GM23248 (cell line): ENCODE results near the gene GPC3. TPM values are rescaled to one million over a fixed set of nuclear protein-coding genes. Genes with fewer than 3 reads are reported as not detected.

Source experiments
- DNase-seq: peaks from one replicate; pipeline ENCODE4 v3.0.0-alpha.2; 2015
- H2AFZ ChIP-seq: fragments of 200-600 bp; sonication (generic); 2 replicates; pipeline ENCODE4 v1.6.1; 2016; ENCODE audit warnings: antibody characterized with exemption
- H3F3A ChIP-seq: fragments of 200-600 bp; sonication (generic); 2 replicates; pipeline ENCODE4 v1.6.1; 2016; ENCODE audit warnings: mild to moderate bottlenecking, antibody characterized with exemption, mixed run types; ENCODE audit not compliant: insufficient read depth
- H3K27ac ChIP-seq: fragments of 200-600 bp; sonication (generic); 2 replicates; pipeline ENCODE4 v1.5.1; 2016; ENCODE audit warnings: mild to moderate bottlenecking
- H3K27me3 ChIP-seq: fragments of 200-600 bp; sonication (generic); replicated peaks from 2 replicates; pipeline ENCODE4 v1.6.1; 2016; ENCODE audit warnings: mild to moderate bottlenecking; ENCODE audit not compliant: insufficient read depth
- H3K36me3 ChIP-seq: fragments of 200-600 bp; sonication (generic); 2 replicates; pipeline ENCODE4 v1.6.1; 2016; ENCODE audit warnings: low read depth, mild to moderate bottlenecking
- H3K4me1 ChIP-seq: fragments of 200-600 bp; sonication (generic); 2 replicates; pipeline ENCODE4 v1.6.1; 2016; ENCODE audit warnings: mild to moderate bottlenecking; ENCODE audit not compliant: insufficient read depth
- H3K4me2 ChIP-seq: fragments of 200-600 bp; sonication (generic); one replicate; pipeline ENCODE4 v1.6.1; 2016; ENCODE audit warnings: mild to moderate bottlenecking; ENCODE audit not compliant: unreplicated experiment
- H3K4me3 ChIP-seq: fragments of 200-600 bp; sonication (generic); 2 replicates; pipeline ENCODE4 v1.5.1; 2016; ENCODE audit warnings: mild to moderate bottlenecking
- H3K79me2 ChIP-seq: fragments of 200-600 bp; sonication (generic); 2 replicates; pipeline ENCODE4 v1.6.1; 2016; ENCODE audit warnings: mild to moderate bottlenecking; ENCODE audit not compliant: insufficient read depth
- H3K9ac ChIP-seq: fragments of 200-600 bp; sonication (generic); 2 replicates; pipeline ENCODE4 v1.6.1; 2016; ENCODE audit warnings: mild to moderate bottlenecking
- H3K9me2 ChIP-seq: fragments of 200-600 bp; sonication (generic); 2 replicates; pipeline ENCODE4 v1.6.1; 2016; ENCODE audit warnings: mixed run types, mild to moderate bottlenecking, moderate library complexity; ENCODE audit not compliant: insufficient read depth
- H3K9me3 ChIP-seq: fragments of 200-600 bp; sonication (generic); one replicate; pipeline ENCODE4 v1.6.1; 2017; ENCODE audit warnings: low read depth
- H4K20me1 ChIP-seq: fragments of 200-600 bp; sonication (generic); 2 replicates; pipeline ENCODE4 v1.6.0; 2016; ENCODE audit not compliant: insufficient read depth
- EZH2 ChIP-seq: fragments of 200-600 bp; sonication (generic); IDR thresholded peaks from 2 replicates; pipeline ENCODE4 v1.6.1; 2018; ENCODE audit warnings: antibody characterized with exemption, mild to moderate bottlenecking; ENCODE audit not compliant: insufficient read depth, poor library complexity, severe bottlenecking
- EZH2phosphoT487 ChIP-seq: fragments of 200-600 bp; sonication (generic); IDR thresholded peaks from 2 replicates; pipeline ENCODE4 v1.6.1; 2018; ENCODE audit warnings: antibody characterized with exemption, moderate library complexity, mild to moderate bottlenecking, low read depth; ENCODE audit not compliant: insufficient read depth
- WGBS, 2 experiments: methylation state at CpG; one replicate each; pipeline ENCODE4 v1.1.6; 2015 to 2017; ENCODE audit warnings: low lambda C conversion rate in 2 of 2, low coverage in 1 of 2; ENCODE audit errors: missing lambda C conversion rate in 2 of 2; 5-methylcytosine and 5-hydroxymethylcytosine counted together
- in situ Hi-C: fragments of 300-500 bp; cut with MboI; formaldehyde crosslinking; loops from 2 replicates; pipeline ENCODE4 v1.15.0; 2020
- polyA plus RNA-seq: library from polyadenylated mRNA; unstranded; fragments of >200 nt; fragmentation: Nextera tagmentation; extraction: Ambion mirVana; gene quantifications from 2 replicates; pipeline ENCODE4 v1.2.1, GENCODE V29; 2016
- total RNA-seq: library from RNA; depleted of rRNA; stranded (reverse); fragments of >200 nt; shearing (Covaris generic); gene quantifications from 2 replicates; pipeline ENCODE4 v1.2.3, GENCODE V29; 2014

The GPC3 gene
- total and polyA plus RNA-seq, 2 experiments from 2014 or later = not detected

- 33% methylated on average over 1 of the region's 1 CpG for WGBS, 2 experiments
Observed at GRCh38 chrX:133611676-133612075, 373.7 kb downstream of the GPC3 start.

GRCh38 chrX:133610056-133610455, 375.3 kb downstream of the GPC3 start:
- H3K4me3 ChIP-seq = no peak overlapping the region
- peaks cover 15% of the 10 kb centered on the region; the same call in 1 of the 2 replicates for H3F3A ChIP-seq
- peak; percentile 20 for DNase-seq
- H3K27me3 ChIP-seq = no peaks in the 10 kb centered on the region
- peaks cover 32% of the 10 kb centered on the region for H3K4me1 ChIP-seq
- no peaks in the 10 kb centered on the region for H4K20me1 ChIP-seq
- TF ChIP-seq EZH2phosphoT487 = no peak
- TF ChIP-seq EZH2 = no peak
- no peaks in the 10 kb centered on the region for H3K9me3 ChIP-seq
- H3K36me3 ChIP-seq = no peaks in the 10 kb centered on the region
- no peak overlapping the region for H3K9ac ChIP-seq
- peak overlapping the region; percentile 21; the same call in 1 of the 2 replicates for H3K27ac ChIP-seq
- 33 to 44% methylated on average over 1 of the region's 1 CpG for whole genome bisulfite sequencing, 2 experiments
- in situ Hi-C loops = no loop called here
- H2AFZ ChIP-seq = no peak overlapping the region
- no peak overlapping the region for H3K4me2 ChIP-seq
- no peaks in the 10 kb centered on the region for H3K9me2 ChIP-seq
- no peaks in the 10 kb centered on the region for H3K79me2 ChIP-seq

More at GRCh38 chrX:133611676-133612075, 373.7 kb downstream of the GPC3 start:
- in situ Hi-C loops = no loop called here
- Histone ChIP-seq H3K4me1 (peaks cover 32% of the 10 kb centered on the region), H2AFZ (no peak overlapping the region), H3K9ac (no peak overlapping the region), H3K27ac (no peak overlapping the region), H3K79me2 (no peaks in the 10 kb centered on the region), H3K27me3 (no peaks in the 10 kb centered on the region), H3K36me3 (no peaks in the 10 kb centered on the region), H3K9me3 (no peaks in the 10 kb centered on the region), H4K20me1 (no peaks in the 10 kb centered on the region), H3K4me2 (no peak overlapping the region), H3K9me2 (no peaks in the 10 kb centered on the region), H3K4me3 (no peak overlapping the region), H3F3A (peaks cover 15% of the 10 kb centered on the region; the same call in 1 of the 2 replicates)
- DNase-seq = no peak
- TF ChIP-seq EZH2 = no peak
- no peak for TF ChIP-seq EZH2phosphoT487

- in situ Hi-C loops = no loop called here
Observed at GRCh38 chrX:133609166-133609565, 376.2 kb downstream of the GPC3 start.

GRCh38 chrX:133608406-133608805, 377.0 kb downstream of the GPC3 start:
- H3K9me2 ChIP-seq = no peaks in the 10 kb centered on the region

More at GRCh38 chrX:133609166-133609565, 376.2 kb downstream of the GPC3 start:
- Histone ChIP-seq H3K27me3 (no peaks in the 10 kb centered on the region), H2AFZ (no peak overlapping the region), H3F3A (peaks cover 15% of the 10 kb centered on the region; the same call in 1 of the 2 replicates), H3K36me3 (no peaks in the 10 kb centered on the region), H3K27ac (no peak overlapping the region), H3K9ac (no peak overlapping the region), H3K9me3 (no peaks in the 10 kb centered on the region), H4K20me1 (no peaks in the 10 kb centered on the region), H3K4me2 (peak overlapping the region; percentile 28), H3K79me2 (no peaks in the 10 kb centered on the region), H3K4me3 (no peak overlapping the region), H3K4me1 (peaks cover 32% of the 10 kb centered on the region), H3K9me2 (no peaks in the 10 kb centered on the region)
- DNase-seq = no peak
- TF ChIP-seq EZH2 = no peak
- no peak for TF ChIP-seq EZH2phosphoT487
- 67 to 70% methylated on average over 4 of the region's 4 CpGs for WGBS, 2 experiments

More at GRCh38 chrX:133608406-133608805, 377.0 kb downstream of the GPC3 start:
- no peak for TF ChIP-seq EZH2phosphoT487
- no peak for TF ChIP-seq EZH2
- peak overlapping the region; percentile 28 for H3K4me2 ChIP-seq
- no peak overlapping the region; the same call in 1 of the 2 replicates for H3K9ac ChIP-seq
- H2AFZ ChIP-seq = no peak overlapping the region
- peak overlapping the region; percentile 60 for H3K27ac ChIP-seq
- in situ Hi-C loops = no loop called here
- H3K79me2 ChIP-seq = no peaks in the 10 kb centered on the region
- DNase-seq = peak; percentile 67
- peaks cover 32% of the 10 kb centered on the region for H3K4me1 ChIP-seq
- H3K36me3 ChIP-seq = no peaks in the 10 kb centered on the region
- no peak overlapping the region for H3K4me3 ChIP-seq
- H3K27me3 ChIP-seq = no peaks in the 10 kb centered on the region
- WGBS, 2 experiments = 41 to 47% methylated on average over 2 of the region's 2 CpGs
- peaks cover 15% of the 10 kb centered on the region; the same call in 1 of the 2 replicates for H3F3A ChIP-seq
- H3K9me3 ChIP-seq = no peaks in the 10 kb centered on the region
- H4K20me1 ChIP-seq = no peaks in the 10 kb centered on the region
